HL-60 (cell line): ENCODE data around the gene CELF2.

Source experiments
- DNase-seq, 2 experiments: peaks; one replicate each; pipeline ENCODE4 v3.0.0-alpha.2; 2010 to 2020; ENCODE audit warnings: low read depth in 1 of 2, low spot score in 1 of 2
- H3K27ac ChIP-seq: fragments of 250-450 bp; sonication (Bioruptor Pico); replicated peaks from 2 replicates; pipeline ENCODE4 v1.5.1; 2020; ENCODE audit warnings: mild to moderate bottlenecking, moderate library complexity
- H3K27me3 ChIP-seq: fragments of 250-450 bp; sonication (Bioruptor Pico); 2 replicates; pipeline ENCODE4 v1.5.1; 2021; ENCODE audit warnings: mild to moderate bottlenecking, moderate library complexity; ENCODE audit not compliant: insufficient read depth, poor library complexity, severe bottlenecking
- H3K4me3 ChIP-seq: replicated peaks from 2 replicates; pipeline ENCODE4 v1.5.1; 2011; ENCODE audit warnings: mild to moderate bottlenecking, control low read depth, low read length; ENCODE audit not compliant: insufficient read depth
- CTCF ChIP-seq: IDR thresholded peaks from one replicate; pipeline ENCODE4 v1.5.1; 2011; ENCODE audit warnings: low read length, control low read depth, inconsistent platforms; ENCODE audit not compliant: insufficient read depth
- GABPA ChIP-seq: IDR thresholded peaks from 2 replicates; pipeline ENCODE4 v1.6.1; 2012; ENCODE audit warnings: low read depth
- POLR2AphosphoS5 ChIP-seq: IDR thresholded peaks from 2 replicates; pipeline ENCODE4 v1.6.1; 2012; ENCODE audit warnings: low read depth
- REST ChIP-seq: IDR thresholded peaks from 2 replicates; pipeline ENCODE4 v1.6.1; 2012; ENCODE audit warnings: low read depth; ENCODE audit not compliant: insufficient replicate concordance
- SPI1 ChIP-seq: IDR thresholded peaks from 2 replicates; pipeline ENCODE4 v1.6.1; 2012; ENCODE audit warnings: low read depth, mild to moderate bottlenecking, borderline replicate concordance

The CELF2 gene

GRCh38 chr10:11004144-11005077 lies 13.3 kb upstream of the CELF2 start:
- Histone ChIP-seq H3K27me3 (no peaks in the 10 kb centered on the region), H3K27ac (no peak overlapping the region), H3K4me3 (no peak overlapping the region)
- DNase-seq: no peak
- TF ChIP-seq GABPA (no peak), CTCF (no peak), POLR2AphosphoS5 (no peak), SPI1 (no peak), REST (no peak)

GRCh38 chr10:11005725-11006427 lies 11.8 kb upstream of the CELF2 start:
- H3K27me3 ChIP-seq: no peaks in the 10 kb centered on the region
- H3K27ac ChIP-seq: no peak overlapping the region
- TF ChIP-seq CTCF: no peak
- no peak for TF ChIP-seq GABPA
- no peak for TF ChIP-seq SPI1
- TF ChIP-seq REST: no peak
- TF ChIP-seq POLR2AphosphoS5: no peak
- no peak for DNase-seq
- H3K4me3 ChIP-seq: no peak overlapping the region

GRCh38 chr10:11006428-11006825 lies 11.2 kb upstream of the CELF2 start:
- Histone ChIP-seq H3K4me3 (no peak overlapping the region), H3K27ac (no peak overlapping the region), H3K27me3 (no peaks in the 10 kb centered on the region)
- DNase-seq: no peak
- no peak for TF ChIP-seq CTCF
- TF ChIP-seq REST: no peak
- TF ChIP-seq POLR2AphosphoS5: no peak
- TF ChIP-seq GABPA: no peak
- no peak for TF ChIP-seq SPI1
